OCI-LY7 (cell line): Measurements from ENCODE around the gene SGTB. TPM values are rescaled to one million over a fixed set of nuclear protein-coding genes. Genes with fewer than 3 reads are reported as not detected.
"Not testable (repeated sequence)": the region's sequence is repeated elsewhere in the genome, so short reads cannot be mapped to it uniquely, and the experiment has no call there.

ENCODE experiments used
- BruUV-seq: library from RNA; stranded (reverse); fragments of 400-500 nt; replicated peaks from 2 replicates; lab custom pipeline; 2021; lab: Mats Ljungman, UMichigan
- CTCF ChIA-PET: fragments of 300-600 bp; sonication (Branson Sonifier 250); formaldehyde crosslinking; loops from one replicate; lab custom pipeline; 2022; ENCODE audit warnings: antibody characterized with exemption; ENCODE audit not compliant: unreplicated experiment; lab: Charles Lee
- POLR2A ChIA-PET: fragments of 300-600 bp; sonication (Branson Sonifier 250); formaldehyde crosslinking; loops from one replicate; lab custom pipeline; 2022; ENCODE audit warnings: antibody characterized with exemption; lab: Charles Lee
- DNase-seq: peaks from one replicate; pipeline ENCODE4 v3.0.0-alpha.2; 2015; ENCODE audit warnings: low spot score
- H2AFZ ChIP-seq: fragments of 200-600 bp; sonication (generic), shearing (Covaris generic); 2 replicates; pipeline ENCODE4 v1.6.1; 2014; ENCODE audit warnings: mild to moderate bottlenecking, antibody characterized with exemption, low read length, moderate library complexity
- H3K27ac ChIP-seq: fragments of 200-600 bp; sonication (generic); 2 replicates; pipeline ENCODE4 v1.5.1; 2014; ENCODE audit warnings: mixed run types, low read depth, mild to moderate bottlenecking, moderate library complexity, low read length, inconsistent platforms; ENCODE audit not compliant: poor library complexity, severe bottlenecking
- H3K36me3 ChIP-seq: fragments of 200-600 bp; sonication (generic); 2 replicates; pipeline ENCODE4 v1.6.1; 2014; ENCODE audit warnings: mild to moderate bottlenecking, antibody characterized with exemption, low read length, moderate library complexity, mixed read lengths; ENCODE audit not compliant: insufficient read depth
- H3K4me1 ChIP-seq: fragments of 200-600 bp; sonication (generic); 2 replicates; pipeline ENCODE4 v1.5.1; 2014; ENCODE audit warnings: mild to moderate bottlenecking, low read length; ENCODE audit not compliant: insufficient read depth, poor library complexity, severe bottlenecking
- H3K4me2 ChIP-seq: fragments of 200-600 bp; sonication (generic); 2 replicates; pipeline ENCODE4 v1.6.1; 2014; ENCODE audit warnings: mild to moderate bottlenecking, low read length
- H3K4me3 ChIP-seq: fragments of 200-600 bp; sonication (generic); 2 replicates; pipeline ENCODE4 v1.5.1; 2014; ENCODE audit warnings: mild to moderate bottlenecking, low read depth, low read length; ENCODE audit not compliant: poor library complexity, severe bottlenecking
- H3K79me2 ChIP-seq: fragments of 200-600 bp; sonication (generic); 2 replicates; pipeline ENCODE4 v1.6.1; 2016; ENCODE audit warnings: low read depth, mild to moderate bottlenecking, low read length, moderate library complexity, mixed read lengths; ENCODE audit not compliant: insufficient read depth
- H3K9me2 ChIP-seq: fragments of 200-600 bp; sonication (generic); 2 replicates; pipeline ENCODE4 v1.6.1; 2016; ENCODE audit warnings: mild to moderate bottlenecking, low read length, mixed read lengths; ENCODE audit not compliant: insufficient read depth
- H3K9me3 ChIP-seq: fragments of 200-600 bp; sonication (generic); 2 replicates; pipeline ENCODE4 v1.6.1; 2014; ENCODE audit warnings: mild to moderate bottlenecking, mixed run types, low read length, mixed read lengths
- H4K20me1 ChIP-seq: fragments of 200-600 bp; sonication (generic); 2 replicates; pipeline ENCODE4 v1.6.1; 2014; ENCODE audit warnings: mild to moderate bottlenecking, antibody characterized with exemption, low read length, moderate library complexity, mixed read lengths; ENCODE audit not compliant: insufficient read depth
- EZH2phosphoT487 ChIP-seq: fragments of 200-600 bp; sonication (generic); IDR thresholded peaks from 2 replicates; pipeline ENCODE4 v1.6.1; 2018; ENCODE audit warnings: low read depth, borderline replicate concordance, mild to moderate bottlenecking, mixed run types, antibody characterized with exemption, low read length, moderate library complexity, mixed read lengths
- intact Hi-C: fragments of 100-400 bp; cut with micrococcal nuclease; formaldehyde crosslinking; loops from one replicate; pipeline ENCODE4 v1.10.0; 2022; ENCODE audit not compliant: unreplicated experiment
- total RNA-seq, 2 experiments: library from RNA; depleted of rRNA in 1 of 2; stranded (reverse); fragments of >200 nt in 1 of 2; shearing (Covaris generic) in 1 of 2; gene quantifications; 2 replicates each; pipeline ENCODE4 v1.2.3, GENCODE V29; 2014 to 2022
- TF ChIP-seq, protein P1 (sequence below): fragments of 200-600 bp; sonication (generic); conservative IDR thresholded peaks from 2 replicates; pipeline ENCODE4 v1.5.1; 2014; ENCODE audit warnings: mild to moderate bottlenecking, antibody characterized with exemption, low read length, moderate library complexity, mixed read lengths

SGTB gene
- total RNA-seq, 2 experiments from 2014 or later, result 4.3 to 8.7 TPM

DNA sequence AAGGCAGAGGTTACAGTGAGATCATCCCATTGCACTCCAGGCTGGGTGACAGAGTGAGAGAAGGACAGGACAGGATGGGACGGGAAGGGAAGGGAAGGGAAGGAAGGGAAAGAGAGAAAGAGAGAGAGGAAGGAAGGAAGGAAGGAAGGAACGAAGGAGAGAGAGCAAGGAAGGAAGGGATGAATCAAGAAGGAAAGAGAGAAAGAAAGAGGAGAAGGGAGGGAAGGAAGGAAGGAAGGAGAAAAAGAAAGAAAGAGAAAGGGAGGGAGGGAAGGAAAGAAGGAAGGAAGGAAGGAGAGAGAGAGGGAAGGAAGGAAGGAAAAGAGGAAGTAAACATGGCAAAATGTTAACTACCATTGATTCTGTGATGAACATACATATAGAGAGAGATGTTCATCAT is 28.8 kb downstream of the SGTB start:
- Histone ChIP-seq H3K4me1 (peaks cover 21% of the 10 kb centered on the region), H3K4me3 (no peak overlapping the region), H3K27ac (no peak overlapping the region), H2AFZ (no peak overlapping the region), H3K79me2 (no peaks in the 10 kb centered on the region), H3K9me3 (no peaks in the 10 kb centered on the region), H4K20me1 (no peaks in the 10 kb centered on the region), H3K9me2 (no peaks in the 10 kb centered on the region), H3K36me3 (peaks cover 27% of the 10 kb centered on the region), H3K4me2 (no peak overlapping the region)
- ChIA-PET CTCF (no interaction called here), POLR2A (interaction anchor here (1.0 kb wide), 1 partner anchor 12 kb away, joined by 3 read pairs; no protein-coding TSS in a partner anchor)
- TF ChIP-seq, protein P1, sequence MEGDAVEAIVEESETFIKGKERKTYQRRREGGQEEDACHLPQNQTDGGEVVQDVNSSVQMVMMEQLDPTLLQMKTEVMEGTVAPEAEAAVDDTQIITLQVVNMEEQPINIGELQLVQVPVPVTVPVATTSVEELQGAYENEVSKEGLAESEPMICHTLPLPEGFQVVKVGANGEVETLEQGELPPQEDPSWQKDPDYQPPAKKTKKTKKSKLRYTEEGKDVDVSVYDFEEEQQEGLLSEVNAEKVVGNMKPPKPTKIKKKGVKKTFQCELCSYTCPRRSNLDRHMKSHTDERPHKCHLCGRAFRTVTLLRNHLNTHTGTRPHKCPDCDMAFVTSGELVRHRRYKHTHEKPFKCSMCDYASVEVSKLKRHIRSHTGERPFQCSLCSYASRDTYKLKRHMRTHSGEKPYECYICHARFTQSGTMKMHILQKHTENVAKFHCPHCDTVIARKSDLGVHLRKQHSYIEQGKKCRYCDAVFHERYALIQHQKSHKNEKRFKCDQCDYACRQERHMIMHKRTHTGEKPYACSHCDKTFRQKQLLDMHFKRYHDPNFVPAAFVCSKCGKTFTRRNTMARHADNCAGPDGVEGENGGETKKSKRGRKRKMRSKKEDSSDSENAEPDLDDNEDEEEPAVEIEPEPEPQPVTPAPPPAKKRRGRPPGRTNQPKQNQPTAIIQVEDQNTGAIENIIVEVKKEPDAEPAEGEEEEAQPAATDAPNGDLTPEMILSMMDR, result no peak
- no peak for TF ChIP-seq EZH2phosphoT487
- DNase-seq, result no peak
- intact Hi-C loops, result no loop called here
- BruUV-seq, result no TSS peak

DNA sequence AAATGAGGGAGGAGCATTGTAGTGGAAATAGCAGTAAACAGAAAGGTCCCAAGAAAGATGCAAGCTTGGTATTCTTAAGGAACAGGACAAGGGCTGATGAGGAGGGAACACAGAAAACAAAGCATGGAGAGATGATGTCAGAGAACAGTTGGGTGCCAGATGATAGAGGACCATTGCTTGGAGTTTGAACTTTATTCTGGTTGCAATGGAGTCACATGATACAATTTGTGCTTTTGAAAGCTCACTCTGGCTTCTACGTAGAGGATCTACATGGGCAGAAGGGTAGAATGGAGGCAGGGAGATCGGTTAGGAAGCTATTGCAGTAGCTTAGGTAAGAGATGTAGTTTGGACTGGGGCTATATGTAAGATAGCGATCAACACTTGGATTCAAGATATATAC is 39.8 kb downstream of the SGTB start:
- TF ChIP-seq EZH2phosphoT487, result no peak
- TF ChIP-seq, protein P1, result no peak

DNA sequence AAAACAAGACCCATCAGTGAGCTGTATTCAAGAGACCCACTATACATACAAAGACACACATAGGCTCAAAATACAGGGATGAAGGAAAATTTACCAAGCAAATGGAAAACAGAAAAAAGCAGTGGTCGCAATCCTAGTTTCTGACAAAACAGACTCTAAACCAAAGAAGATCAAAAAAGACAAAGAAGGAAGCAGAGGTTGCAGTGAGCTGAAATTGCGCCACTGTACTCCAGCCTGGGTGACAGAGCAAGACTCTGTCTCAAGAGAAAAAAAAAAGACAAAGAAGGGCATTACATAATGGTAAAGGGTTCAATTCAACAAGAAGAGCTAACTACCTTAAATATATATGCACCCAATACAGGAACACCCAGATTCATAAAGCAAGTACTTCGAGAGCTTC is 45.9 kb downstream of the SGTB start:
- H3K79me2 ChIP-seq, BruUV-seq, H3K4me1 ChIP-seq, intact Hi-C loops, H3K27ac ChIP-seq, H3K9me3 ChIP-seq, H4K20me1 ChIP-seq, H3K4me2 ChIP-seq, CTCF ChIA-PET, DNase-seq, H3K4me3 ChIP-seq, H3K9me2 ChIP-seq, H2AFZ ChIP-seq: not testable (repeated sequence)
- POLR2A ChIA-PET, result interaction anchor here (1.1 to 1.8 kb wide), 3 partner anchors 10 to 45 kb away, joined by 3 to 5 read pairs (median 5); no protein-coding TSS in a partner anchor
- H3K36me3 ChIP-seq, result peaks cover 40% of the 10 kb centered on the region

More for the DNA sequence above, 39.8 kb downstream of the SGTB start:
- ChIA-PET CTCF (no interaction called here), POLR2A (interaction anchor here (0.8 kb wide), 1 partner anchor 9 kb away, joined by 3 read pairs; no protein-coding TSS in a partner anchor)
- no peak overlapping the region for H3K4me2 ChIP-seq
- BruUV-seq, result no TSS peak
- intact Hi-C loops, result no loop called here
- no peak for DNase-seq
- no peaks in the 10 kb centered on the region for H3K79me2 ChIP-seq
- no peaks in the 10 kb centered on the region for H3K4me1 ChIP-seq
- no peaks in the 10 kb centered on the region for H3K9me3 ChIP-seq
- H3K36me3 ChIP-seq, result peaks cover 57% of the 10 kb centered on the region
- no peak overlapping the region for H3K4me3 ChIP-seq
- no peaks in the 10 kb centered on the region for H3K9me2 ChIP-seq
- no peak overlapping the region for H2AFZ ChIP-seq
- no peak overlapping the region for H3K27ac ChIP-seq
- H4K20me1 ChIP-seq, result no peaks in the 10 kb centered on the region
